MM.1S (cell line): ENCODE results near the gene PIP4K2A.
"Not testable (repeated sequence)": the region's sequence is repeated elsewhere in the genome, so short reads cannot be mapped to it uniquely, and the experiment has no call there.

ENCODE experiments used
- DNase-seq: peaks from one replicate; pipeline ENCODE4 v3.0.0-alpha.2; 2015
- H2AFZ ChIP-seq: fragments of 300-600 bp; sonication (generic); 2 replicates; pipeline ENCODE4 v1.6.0; 2016; ENCODE audit warnings: antibody characterized with exemption, low read length
- H3F3A ChIP-seq: fragments of 300-600 bp; sonication (generic); 2 replicates; pipeline ENCODE4 v1.6.1; 2016; ENCODE audit warnings: mild to moderate bottlenecking, antibody characterized with exemption, low read length, moderate library complexity, mixed read lengths; ENCODE audit not compliant: insufficient read depth
- H3K27ac ChIP-seq: fragments of 300-600 bp; sonication (generic); 2 replicates; pipeline ENCODE4 v1.5.1; 2016; ENCODE audit warnings: mild to moderate bottlenecking, low read length
- H3K27me3 ChIP-seq: fragments of 300-600 bp; sonication (generic); replicated peaks from 2 replicates; pipeline ENCODE4 v1.6.0; 2016; ENCODE audit warnings: low read length; ENCODE audit not compliant: insufficient read depth
- H3K36me3 ChIP-seq: fragments of 300-600 bp; sonication (generic); replicated peaks from 2 replicates; pipeline ENCODE4 v1.6.1; 2016; ENCODE audit warnings: mild to moderate bottlenecking, low read length, mixed read lengths; ENCODE audit not compliant: insufficient read depth
- H3K4me1 ChIP-seq: fragments of 300-600 bp; sonication (generic); 2 replicates; pipeline ENCODE4 v1.6.1; 2016; ENCODE audit warnings: low read length, mixed read lengths
- H3K4me2 ChIP-seq: fragments of 300-600 bp; sonication (generic); 2 replicates; pipeline ENCODE4 v1.6.0; 2016; ENCODE audit warnings: low read depth, low read length
- H3K4me3 ChIP-seq: fragments of 300-600 bp; sonication (generic); 2 replicates; pipeline ENCODE4 v1.5.1; 2016; ENCODE audit warnings: low read length, mixed read lengths
- H3K79me2 ChIP-seq: fragments of 300-600 bp; sonication (generic); 2 replicates; pipeline ENCODE4 v1.6.1; 2016; ENCODE audit warnings: mixed run types, low read length, mixed read lengths
- H3K9ac ChIP-seq: fragments of 300-600 bp; sonication (generic); 2 replicates; pipeline ENCODE4 v1.6.1; 2016; ENCODE audit warnings: low read length, mixed read lengths
- H3K9me2 ChIP-seq: fragments of 300-600 bp; sonication (generic); replicated peaks from 2 replicates; pipeline ENCODE4 v1.6.1; 2016; ENCODE audit warnings: mild to moderate bottlenecking, low read length, mixed read lengths; ENCODE audit not compliant: insufficient read depth
- H3K9me3 ChIP-seq: fragments of 300-600 bp; sonication (generic); replicated peaks from 2 replicates; pipeline ENCODE4 v1.6.1; 2016; ENCODE audit warnings: mild to moderate bottlenecking, low read length, mixed read lengths; ENCODE audit not compliant: insufficient read depth
- H4K20me1 ChIP-seq: fragments of 300-600 bp; sonication (generic); 2 replicates; pipeline ENCODE4 v1.6.1; 2016; ENCODE audit warnings: mild to moderate bottlenecking, low read length, moderate library complexity, mixed read lengths; ENCODE audit not compliant: insufficient read depth
- CTCF ChIP-seq: fragments of 300-600 bp; sonication (generic); IDR thresholded peaks from 2 replicates; pipeline ENCODE4 v1.5.1; 2016; ENCODE audit warnings: antibody characterized with exemption, low read length, mixed read lengths
- EZH2 ChIP-seq: fragments of 300-600 bp; sonication (generic); optimal IDR thresholded peaks from 2 replicates; pipeline ENCODE3; 2017; ENCODE audit warnings: low read depth, mild to moderate bottlenecking, antibody characterized with exemption, low read length, mixed read lengths
- EZH2phosphoT487 ChIP-seq: fragments of 300-600 bp; sonication (generic); IDR thresholded peaks from 2 replicates; pipeline ENCODE4 v1.6.1; 2018; ENCODE audit warnings: antibody characterized with exemption, low read length

PIP4K2A gene

GRCh38 chr10:22693371-22693784 is 21.0 kb downstream of the PIP4K2A start:
- no peak overlapping the region for H3K4me2 ChIP-seq
- H3K4me1 ChIP-seq: no peaks in the 10 kb centered on the region

GRCh38 chr10:22692119-22692518 is 22.3 kb downstream of the PIP4K2A start:
- H3K27ac ChIP-seq, H3K4me3 ChIP-seq, H4K20me1 ChIP-seq, H3K9me3 ChIP-seq, H3K9ac ChIP-seq, H3K27me3 ChIP-seq, H3K36me3 ChIP-seq, DNase-seq, H3K4me2 ChIP-seq, H3K4me1 ChIP-seq, H3K9me2 ChIP-seq, H2AFZ ChIP-seq, H3F3A ChIP-seq: not testable (repeated sequence)
- peaks cover 93% of the 10 kb centered on the region for H3K79me2 ChIP-seq

More at GRCh38 chr10:22693371-22693784, 21.0 kb downstream of the PIP4K2A start:
- Histone ChIP-seq H3K9me3 (no peaks in the 10 kb centered on the region), H3K27me3 (no peaks in the 10 kb centered on the region), H3K36me3 (no peaks in the 10 kb centered on the region), H3F3A (no peaks in the 10 kb centered on the region), H3K9me2 (no peaks in the 10 kb centered on the region), H2AFZ (no peak overlapping the region), H3K79me2 (peaks cover 93% of the 10 kb centered on the region), H4K20me1 (no peaks in the 10 kb centered on the region), H3K4me3 (no peak overlapping the region), H3K27ac (no peak overlapping the region), H3K9ac (no peak overlapping the region)
- TF ChIP-seq EZH2phosphoT487 (no peak), CTCF (no peak), EZH2 (no peak)
- DNase-seq: no peak

- Histone ChIP-seq H3K79me2 (peaks cover 94% of the 10 kb centered on the region), H3F3A (no peaks in the 10 kb centered on the region), H3K4me1 (no peaks in the 10 kb centered on the region), H3K9me3 (no peaks in the 10 kb centered on the region), H3K27ac (no peak overlapping the region), H4K20me1 (no peaks in the 10 kb centered on the region), H3K9ac (no peak overlapping the region), H3K4me2 (no peak overlapping the region), H3K27me3 (no peaks in the 10 kb centered on the region), H3K9me2 (no peaks in the 10 kb centered on the region), H2AFZ (no peak overlapping the region), H3K36me3 (no peaks in the 10 kb centered on the region), H3K4me3 (no peak overlapping the region)
- no peak for DNase-seq
- TF ChIP-seq CTCF (no peak), EZH2 (no peak), EZH2phosphoT487 (no peak)
Measured at GRCh38 chr10:22690614-22691431, 23.6 kb downstream of the PIP4K2A start.

- Histone ChIP-seq H3K4me3 (no peak overlapping the region), H3K27me3 (no peaks in the 10 kb centered on the region), H3K79me2 (peaks cover 94% of the 10 kb centered on the region), H4K20me1 (no peaks in the 10 kb centered on the region), H3K9me2 (no peaks in the 10 kb centered on the region), H3K36me3 (no peaks in the 10 kb centered on the region), H2AFZ (no peak overlapping the region), H3K4me1 (no peaks in the 10 kb centered on the region), H3K27ac (no peak overlapping the region), H3K9me3 (no peaks in the 10 kb centered on the region), H3K9ac (no peak overlapping the region), H3K4me2 (no peak overlapping the region), H3F3A (no peaks in the 10 kb centered on the region)
- no peak for DNase-seq
- no peak for TF ChIP-seq EZH2
- TF ChIP-seq CTCF: no peak
- no peak for TF ChIP-seq EZH2phosphoT487
Measured at GRCh38 chr10:22690158-22690557, 24.2 kb downstream of the PIP4K2A start.
